ENCODE data around the gene PPME1.
"Not testable (repeated sequence)": the region's sequence is repeated elsewhere in the genome, so short reads cannot be mapped to it uniquely, and the experiment has no call there.

PPME1 gene

GRCh38 chr11:74135127-74135840 lies 35.8 kb upstream of the PPME1 start:
- H3K27ac ChIP-seq, result no peak overlapping the region
- TF ChIP-seq CTCF (IDR thresholded peaks at IDR 0.05), result no peak

- H3K27ac ChIP-seq, result peak overlapping the region; percentile 71
Measured at GRCh38 chr11:74138021-74138420, 33.1 kb upstream of the PPME1 start.

DNA sequence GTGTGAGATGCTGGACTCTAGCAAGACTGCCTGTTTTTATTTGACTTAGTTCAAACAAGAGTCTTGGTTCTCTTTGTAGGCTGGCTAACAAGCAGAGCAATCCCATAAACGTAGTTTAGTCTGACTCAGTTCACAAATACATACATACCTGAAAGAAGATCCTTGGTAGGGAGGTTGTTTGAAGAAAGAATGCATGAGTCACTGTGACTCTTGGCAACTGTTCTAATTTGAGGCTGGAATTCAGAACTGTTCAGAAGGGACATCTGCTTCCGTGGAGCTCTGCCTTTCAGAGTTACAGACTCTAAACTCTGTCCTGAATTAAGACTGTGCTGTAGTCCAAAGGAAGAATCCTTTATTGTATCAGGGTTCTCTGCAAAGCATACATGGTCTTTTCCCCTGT lies 32.5 kb upstream of the PPME1 start:
- TF ChIP-seq ZFX (IDR thresholded peaks at IDR 0.05; ENCODE audit: borderline replicate concordance), result no peak
- no peak for TF ChIP-seq CTCF (IDR thresholded peaks at IDR 0.05)
- H3K27ac ChIP-seq, result peak overlapping the region; percentile 71

More at GRCh38 chr11:74138021-74138420, 33.1 kb upstream of the PPME1 start:
- TF ChIP-seq CTCF (IDR thresholded peaks at IDR 0.05) (no peak), ZFX (IDR thresholded peaks at IDR 0.05; ENCODE audit: borderline replicate concordance) (no peak)

DNA sequence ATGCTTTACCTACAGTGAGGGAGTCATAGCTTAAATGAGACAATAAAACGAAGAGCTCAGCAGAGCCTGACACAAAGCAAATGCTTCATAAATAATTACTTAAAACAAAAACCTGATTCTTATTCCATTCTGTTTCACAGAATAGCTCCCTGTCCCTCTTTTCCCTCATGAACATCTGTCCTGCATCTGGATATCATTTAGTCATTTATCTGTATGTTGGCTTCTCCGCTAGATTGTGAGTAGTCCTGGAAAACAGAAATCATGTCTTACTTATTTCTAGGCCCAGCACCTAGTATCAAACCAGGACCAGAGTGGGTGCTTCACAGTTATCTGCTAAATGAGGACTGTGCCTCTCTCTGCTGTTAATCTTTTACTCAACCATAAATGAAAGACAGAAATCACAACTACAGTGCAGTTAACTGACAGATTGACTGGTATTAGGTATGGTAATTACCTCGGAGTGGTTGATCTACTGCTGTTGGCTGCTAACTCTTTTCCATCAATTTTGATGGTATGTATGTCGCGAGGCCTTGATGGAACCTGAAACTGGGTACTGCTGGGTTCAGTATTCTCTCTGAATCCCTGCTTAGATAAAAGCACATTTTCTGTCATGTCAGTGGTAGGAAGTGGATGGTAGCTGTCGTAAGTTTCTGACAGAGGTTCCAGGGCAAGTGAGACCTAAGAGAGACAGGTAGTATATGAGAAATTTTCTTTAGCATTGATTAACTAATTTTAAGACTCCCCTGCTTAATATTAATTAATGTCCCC lies 31.8 kb upstream of the PPME1 start:
- H3K27ac ChIP-seq, result peak overlapping the region; percentile 71
- TF ChIP-seq CTCF (IDR thresholded peaks at IDR 0.05), result no peak
- no peak for TF ChIP-seq ZFX (IDR thresholded peaks at IDR 0.05; ENCODE audit: borderline replicate concordance)

GRCh38 chr11:74139919-74140431 lies 31.1 kb upstream of the PPME1 start:
- H3K27ac ChIP-seq, result not testable (repeated sequence)

GRCh38 chr11:74141241-74141695 lies 29.8 kb upstream of the PPME1 start:
- peak overlapping the region; percentile 45 for H3K27ac ChIP-seq
- TF ChIP-seq ZFX (IDR thresholded peaks at IDR 0.05; ENCODE audit: borderline replicate concordance) (no peak), CTCF (IDR thresholded peaks at IDR 0.05) (no peak)

DNA sequence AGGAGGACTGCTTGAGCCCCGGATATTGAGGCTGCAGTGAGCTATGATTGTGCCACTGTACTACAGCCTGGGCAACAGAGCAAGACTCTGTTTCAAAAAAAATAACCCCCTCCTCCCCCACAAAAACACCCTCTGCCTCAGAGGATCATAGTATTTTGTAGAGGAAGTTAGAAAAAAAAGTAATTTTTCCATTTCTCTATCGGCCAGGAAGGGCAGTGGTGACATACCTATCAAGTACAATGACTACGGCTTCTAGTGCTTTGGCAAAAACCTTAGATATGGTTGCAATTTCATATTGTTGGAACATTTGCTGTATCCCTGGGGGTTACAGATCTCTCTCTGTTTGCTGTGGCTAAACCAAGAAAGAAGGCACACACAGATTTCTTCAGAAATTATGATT lies 29.2 kb upstream of the PPME1 start:
- TF ChIP-seq ZFX (IDR thresholded peaks at IDR 0.05; ENCODE audit: borderline replicate concordance), result no peak
- TF ChIP-seq CTCF (IDR thresholded peaks at IDR 0.05), result no peak
- H3K27ac ChIP-seq, result peak overlapping the region; percentile 45
